ENCODE measurements around the gene FRMD4A. TPM values are rescaled to one million over a fixed set of nuclear protein-coding genes. Genes with fewer than 3 reads are reported as not detected.

The FRMD4A gene
- total and polyA plus RNA-seq, 2 experiments from 2014 or later = 5.4 to 10.3 TPM

DNA sequence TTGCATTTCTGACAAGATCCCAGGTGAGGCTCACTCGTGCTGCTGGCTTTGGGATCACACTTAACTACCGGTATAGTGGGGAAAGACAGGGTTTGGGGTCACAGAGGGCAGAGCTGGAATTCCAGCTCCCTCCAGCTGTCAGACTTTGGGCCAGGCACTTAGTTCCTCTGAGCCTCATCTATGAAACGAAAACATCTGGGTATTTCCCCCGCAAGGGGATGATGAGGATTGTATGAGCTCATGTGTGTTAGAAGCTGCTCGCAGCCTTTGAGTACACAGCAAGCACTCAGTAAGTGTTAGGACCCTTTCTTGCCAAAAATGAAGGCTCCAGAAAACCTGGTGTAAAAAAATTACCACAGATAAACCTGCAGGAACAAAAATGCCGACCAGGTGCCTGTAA is 677.9 kb downstream of the FRMD4A start:
- Histone ChIP-seq H3K79me2 (no peaks in the 10 kb centered on the region), H3K27ac (no peak overlapping the region), H3K9me3 (ENCODE audit: low read depth) (no peaks in the 10 kb centered on the region), H3K4me2 (no peak overlapping the region), H3K36me3 (replicated peaks; ENCODE audit: insufficient read depth, low read depth) (no peaks in the 10 kb centered on the region), H3K4me3 (no peak overlapping the region), H3K4me1 (ENCODE audit: insufficient read depth) (no peaks in the 10 kb centered on the region), H4K20me1 (ENCODE audit: insufficient read depth, poor library complexity, severe bottlenecking) (no peaks in the 10 kb centered on the region), H3K9me2 (replicated peaks; ENCODE audit: insufficient read depth) (no peaks in the 10 kb centered on the region), H2AFZ (no peak overlapping the region), H3K27me3 (no peaks in the 10 kb centered on the region)
- WGBS (ENCODE audit: low lambda C conversion rate, missing lambda C conversion rate) = 76% methylated on average over 6 of the region's 6 CpGs
- no peak for DNase-seq (ENCODE audit: low spot score)
- TF ChIP-seq, protein P1, sequence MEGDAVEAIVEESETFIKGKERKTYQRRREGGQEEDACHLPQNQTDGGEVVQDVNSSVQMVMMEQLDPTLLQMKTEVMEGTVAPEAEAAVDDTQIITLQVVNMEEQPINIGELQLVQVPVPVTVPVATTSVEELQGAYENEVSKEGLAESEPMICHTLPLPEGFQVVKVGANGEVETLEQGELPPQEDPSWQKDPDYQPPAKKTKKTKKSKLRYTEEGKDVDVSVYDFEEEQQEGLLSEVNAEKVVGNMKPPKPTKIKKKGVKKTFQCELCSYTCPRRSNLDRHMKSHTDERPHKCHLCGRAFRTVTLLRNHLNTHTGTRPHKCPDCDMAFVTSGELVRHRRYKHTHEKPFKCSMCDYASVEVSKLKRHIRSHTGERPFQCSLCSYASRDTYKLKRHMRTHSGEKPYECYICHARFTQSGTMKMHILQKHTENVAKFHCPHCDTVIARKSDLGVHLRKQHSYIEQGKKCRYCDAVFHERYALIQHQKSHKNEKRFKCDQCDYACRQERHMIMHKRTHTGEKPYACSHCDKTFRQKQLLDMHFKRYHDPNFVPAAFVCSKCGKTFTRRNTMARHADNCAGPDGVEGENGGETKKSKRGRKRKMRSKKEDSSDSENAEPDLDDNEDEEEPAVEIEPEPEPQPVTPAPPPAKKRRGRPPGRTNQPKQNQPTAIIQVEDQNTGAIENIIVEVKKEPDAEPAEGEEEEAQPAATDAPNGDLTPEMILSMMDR (IDR thresholded peaks at IDR 0.05; ENCODE audit: poor library complexity) = no peak
- TF ChIP-seq EZH2phosphoT487 (IDR thresholded peaks at IDR 0.05; ENCODE audit: low read depth, severe bottlenecking, unreplicated experiment) = no peak
- TF ChIP-seq EZH2 (IDR thresholded peaks at IDR 0.05; ENCODE audit: borderline replicate concordance) = no peak

DNA sequence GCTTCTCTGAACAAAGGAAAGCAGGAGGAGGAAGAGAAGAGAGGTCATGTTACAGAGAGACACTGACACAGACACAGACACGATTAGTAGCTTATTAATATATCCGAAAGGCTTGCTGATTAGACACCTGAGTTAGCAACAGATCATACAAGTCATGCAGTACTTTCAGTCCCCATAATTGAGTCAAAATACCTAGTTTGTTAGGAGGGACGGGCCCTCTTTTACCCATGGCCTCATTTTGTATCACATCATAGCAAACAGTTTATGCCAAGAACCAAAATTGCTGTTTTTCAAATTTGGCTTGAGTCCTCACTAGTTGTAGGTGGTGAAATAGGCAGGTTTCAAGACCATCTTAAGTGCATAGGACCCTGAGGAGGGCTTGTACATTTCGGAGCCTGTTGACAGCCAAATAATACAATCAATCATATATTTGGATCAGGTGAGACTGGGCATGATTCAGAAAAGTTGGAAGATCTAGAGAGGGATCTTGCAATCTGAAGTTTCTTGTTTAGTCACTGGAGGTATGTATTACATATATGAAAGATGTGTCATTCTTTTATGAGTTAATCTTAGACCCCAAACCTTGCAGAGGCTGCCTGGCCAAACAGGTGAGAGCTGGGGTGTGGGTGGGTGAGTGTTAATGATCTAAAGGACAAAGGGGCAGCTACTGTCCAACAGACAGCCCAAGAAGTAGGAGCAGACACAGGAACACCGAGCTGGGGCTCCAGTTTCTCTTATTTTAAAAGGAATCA is 678.6 kb downstream of the FRMD4A start:
- Histone ChIP-seq H3K9me2 (replicated peaks; ENCODE audit: insufficient read depth) (no peaks in the 10 kb centered on the region), H3K36me3 (replicated peaks; ENCODE audit: insufficient read depth, low read depth) (no peaks in the 10 kb centered on the region), H3K4me2 (no peak overlapping the region), H3K27ac (no peak overlapping the region), H4K20me1 (ENCODE audit: insufficient read depth, poor library complexity, severe bottlenecking) (no peaks in the 10 kb centered on the region), H2AFZ (no peak overlapping the region), H3K79me2 (no peaks in the 10 kb centered on the region), H3K4me3 (no peak overlapping the region), H3K9me3 (ENCODE audit: low read depth) (no peaks in the 10 kb centered on the region), H3K27me3 (no peaks in the 10 kb centered on the region), H3K4me1 (ENCODE audit: insufficient read depth) (no peaks in the 10 kb centered on the region)
- TF ChIP-seq EZH2 (IDR thresholded peaks at IDR 0.05; ENCODE audit: borderline replicate concordance) = no peak
- TF ChIP-seq, protein P1 (IDR thresholded peaks at IDR 0.05; ENCODE audit: poor library complexity) = no peak
- no peak for TF ChIP-seq EZH2phosphoT487 (IDR thresholded peaks at IDR 0.05; ENCODE audit: low read depth, severe bottlenecking, unreplicated experiment)
- WGBS (ENCODE audit: low lambda C conversion rate, missing lambda C conversion rate) = 94% methylated on average over 5 of the region's 5 CpGs
- no peak for DNase-seq (ENCODE audit: low spot score)

DNA sequence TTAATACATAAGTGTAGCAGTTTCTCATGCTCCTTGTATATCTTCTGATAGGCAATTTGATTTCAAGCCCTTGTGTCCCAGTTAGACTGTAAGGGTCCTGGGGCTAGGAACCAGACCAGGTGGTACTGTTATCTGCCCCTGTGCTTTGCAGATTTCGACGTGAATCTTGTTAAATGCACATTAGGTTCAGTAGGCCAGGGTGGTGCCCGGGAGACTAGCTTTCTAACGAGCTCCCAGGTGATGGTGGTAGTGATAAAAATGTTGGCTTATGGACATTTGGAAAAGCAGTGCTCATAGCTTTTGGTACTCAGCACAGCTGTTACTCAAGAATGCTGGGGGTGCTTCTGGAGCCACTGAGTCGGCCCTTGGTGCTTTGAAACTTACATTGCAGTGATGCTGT is 679.8 kb downstream of the FRMD4A start:
- Histone ChIP-seq H2AFZ (no peak overlapping the region), H4K20me1 (ENCODE audit: insufficient read depth, poor library complexity, severe bottlenecking) (no peaks in the 10 kb centered on the region), H3K36me3 (replicated peaks; ENCODE audit: insufficient read depth, low read depth) (no peaks in the 10 kb centered on the region), H3K9me2 (replicated peaks; ENCODE audit: insufficient read depth) (no peaks in the 10 kb centered on the region), H3K27ac (no peak overlapping the region), H3K4me3 (no peak overlapping the region), H3K79me2 (no peaks in the 10 kb centered on the region), H3K27me3 (no peaks in the 10 kb centered on the region), H3K9me3 (ENCODE audit: low read depth) (no peaks in the 10 kb centered on the region), H3K4me1 (ENCODE audit: insufficient read depth) (no peaks in the 10 kb centered on the region), H3K4me2 (no peak overlapping the region)
- DNase-seq (ENCODE audit: low spot score) = no peak
- whole genome bisulfite sequencing (ENCODE audit: low lambda C conversion rate, missing lambda C conversion rate) = 80% methylated on average over 5 of the region's 5 CpGs
- TF ChIP-seq, protein P1 (IDR thresholded peaks at IDR 0.05; ENCODE audit: poor library complexity) = no peak
- no peak for TF ChIP-seq EZH2 (IDR thresholded peaks at IDR 0.05; ENCODE audit: borderline replicate concordance)
- no peak for TF ChIP-seq EZH2phosphoT487 (IDR thresholded peaks at IDR 0.05; ENCODE audit: low read depth, severe bottlenecking, unreplicated experiment)

Data from hepatocyte (in vitro differentiated cells).